A549 (cell line): Measurements from ENCODE around the gene WFDC12. TPM values are rescaled to one million over a fixed set of nuclear protein-coding genes. Genes with fewer than 3 reads are reported as not detected.

ENCODE experiments used
- ATAC-seq, 2 experiments: fragments of 200-7000 bp in 1 of 2; fragments of >200 bp in 1 of 2; cut with Nextera tagmentation in 1 of 2; cut with Tn5 transposase in 1 of 2; 3 replicates each; pipeline versions ENCODE4 v1.8.0 to v1.9.1; 2018 to 2020; ENCODE audit warnings: mild to moderate bottlenecking in 1 of 2, moderate library complexity in 1 of 2
- CTCF ChIA-PET: fragments of 300-600 bp; sonication (Branson Sonifier 250); formaldehyde crosslinking; extraction: SDS; loops from one replicate; lab custom pipeline; 2021; ENCODE audit warnings: antibody characterized with exemption, inconsistent platforms; lab: Yijun Ruan, JAX
- POLR2A ChIA-PET: fragments of 350-600 bp; formaldehyde crosslinking; extraction: SDS; loops from one replicate; lab custom pipeline; 2021; ENCODE audit warnings: antibody characterized with exemption, inconsistent platforms; lab: Yijun Ruan, JAX
- DNase-seq, 2 experiments: peaks; one replicate each; pipeline versions ENCODE4 v3.0.0 to v3.0.0-alpha.2; 2011 to 2016; ENCODE audit warnings: low read depth in 1 of 2, low spot score in 1 of 2
- FAIRE-seq: peaks from 2 replicates; lab custom pipeline; 2011; peaks lifted over from hg19 to GRCh38; lab: Jason Lieb, UNC
- H3K27ac ChIP-seq, 2 experiments: fragments of >200 bp; sonication (Bioruptor Twin); formaldehyde crosslinking; 3 replicates each; pipeline ENCODE4 v1.5.1; 2016 to 2017
- H3K4me1 ChIP-seq: fragments of >200 bp; sonication (Bioruptor Twin); formaldehyde crosslinking; 3 replicates; pipeline ENCODE4 v1.6.1; 2016
- H3K4me2 ChIP-seq: fragments of >200 bp; sonication (Bioruptor Twin); formaldehyde crosslinking; 3 replicates; pipeline ENCODE4 v1.6.1; 2016
- H3K4me3 ChIP-seq: fragments of >200 bp; sonication (Bioruptor Twin); formaldehyde crosslinking; 3 replicates; pipeline ENCODE4 v1.5.1; 2016
- H3K9me3 ChIP-seq: fragments of >200 bp; sonication (Bioruptor Twin); formaldehyde crosslinking; 3 replicates; pipeline ENCODE4 v1.6.1; 2016
- ATOH8 ChIP-seq: fragments of 250-450 bp; sonication (Bioruptor Pico); IDR thresholded peaks from 2 replicates; pipeline ENCODE4 v1.5.0; 2020; ENCODE audit warnings: low read depth, mild to moderate bottlenecking, moderate library complexity
- BHLHE40 ChIP-seq: IDR thresholded peaks from 2 replicates; pipeline ENCODE4 v1.6.1; 2012; ENCODE audit warnings: low read depth, low read length, inconsistent platforms
- CEBPB ChIP-seq, 2 experiments: fragments of >200 bp in 1 of 2; sonication (Bioruptor Twin) in 1 of 2; formaldehyde crosslinking in 1 of 2; IDR thresholded peaks; 2 replicates each; pipeline ENCODE4 v1.6.1; 2012 to 2016
- CHD2 ChIP-seq: fragments of 150-350 bp; IDR thresholded peaks from 2 replicates; pipeline ENCODE4 v1.6.1; 2014; ENCODE audit warnings: low read length; ENCODE audit not compliant: partially characterized antibody
- EHMT2 ChIP-seq: fragments of 200-600 bp; sonication (generic); IDR thresholded peaks from 2 replicates; pipeline ENCODE4 v1.6.1; 2016; ENCODE audit warnings: antibody characterized with exemption, low read depth, mild to moderate bottlenecking, moderate library complexity
- ELK1 ChIP-seq: fragments of 150-350 bp; IDR thresholded peaks from 2 replicates; pipeline ENCODE4 v1.6.1; 2014; ENCODE audit warnings: low read depth, mild to moderate bottlenecking, low read length
- EP300 ChIP-seq, 2 experiments: fragments of >200 bp; sonication (Bioruptor Twin); formaldehyde crosslinking; IDR thresholded peaks; 2 replicates in 1 of 2; 3 replicates in 1 of 2; pipeline ENCODE4 v1.6.1; 2016 to 2017
- ESRRA ChIP-seq: fragments of 150-350 bp; IDR thresholded peaks from 2 replicates; pipeline ENCODE4 v1.6.1; 2014; ENCODE audit warnings: mild to moderate bottlenecking, low read length, borderline replicate concordance
- FOSB ChIP-seq: fragments of 250-450 bp; sonication (Bioruptor Pico); IDR thresholded peaks from 2 replicates; pipeline ENCODE4 v1.5.0; 2020; ENCODE audit warnings: mild to moderate bottlenecking, moderate library complexity
- FOSL2 ChIP-seq, 2 experiments: fragments of 450-650 bp in 1 of 2; fragments of >200 bp in 1 of 2; sonication (Bioruptor Twin) in 1 of 2; formaldehyde crosslinking; IDR thresholded peaks; 2 replicates each; pipeline versions ENCODE4 v1.5.0 to v1.6.1; 2016 to 2020; ENCODE audit warnings: mild to moderate bottlenecking in 1 of 2, moderate library complexity in 1 of 2
- HOXB13 ChIP-seq: fragments of 250-450 bp; sonication (Bioruptor Pico); IDR thresholded peaks from 2 replicates; pipeline ENCODE4 v1.5.0; 2020; ENCODE audit warnings: low read depth, mild to moderate bottlenecking, moderate library complexity
- JUN ChIP-seq, 2 experiments: fragments of >200 bp; sonication (Bioruptor Twin); formaldehyde crosslinking; IDR thresholded peaks; 2 replicates in 1 of 2; 3 replicates in 1 of 2; pipeline ENCODE4 v1.6.1; 2016 to 2017
- JUNB ChIP-seq: fragments of >200 bp; sonication (Bioruptor Twin); formaldehyde crosslinking; IDR thresholded peaks from 2 replicates; pipeline ENCODE4 v1.6.1; 2016
- MAX ChIP-seq: IDR thresholded peaks from 2 replicates; pipeline ENCODE4 v1.6.1; 2012
- MYC ChIP-seq: IDR thresholded peaks from 2 replicates; pipeline ENCODE4 v1.6.1; 2012; ENCODE audit warnings: mild to moderate bottlenecking, inconsistent platforms, low read length, improper control_type of control experiment, borderline replicate concordance
- NFE2L2 ChIP-seq: fragments of 150-350 bp; conservative IDR thresholded peaks from 2 replicates; pipeline ENCODE4 v1.6.1; 2014; ENCODE audit warnings: low read length
- NPAS2 ChIP-seq: fragments of 250-450 bp; sonication (Bioruptor Pico); IDR thresholded peaks from 2 replicates; pipeline ENCODE4 v1.8.0; 2022; ENCODE audit warnings: mild to moderate bottlenecking, moderate library complexity, borderline replicate concordance
- NR3C1 ChIP-seq: fragments of >200 bp; sonication (Bioruptor Twin); formaldehyde crosslinking; IDR thresholded peaks from 3 replicates; pipeline ENCODE4 v1.6.1; 2017
- PBX3 ChIP-seq: IDR thresholded peaks from 2 replicates; pipeline ENCODE4 v1.6.1; 2012
- POLR2AphosphoS2 ChIP-seq: conservative IDR thresholded peaks from 2 replicates; pipeline ENCODE4 v1.6.1; 2012; ENCODE audit warnings: low read length, improper control_type of control experiment, inconsistent platforms
- SMC3 ChIP-seq: fragments of >200 bp; sonication (Bioruptor Twin); formaldehyde crosslinking; IDR thresholded peaks from 3 replicates; pipeline ENCODE4 v1.6.1; 2018; ENCODE audit warnings: inconsistent platforms
- TFCP2L1 ChIP-seq: fragments of 250-450 bp; sonication (Bioruptor Pico); IDR thresholded peaks from 2 replicates; pipeline ENCODE4 v1.5.0; 2021; ENCODE audit warnings: mild to moderate bottlenecking
- TP53 ChIP-seq: fragments of 250-450 bp; sonication (Bioruptor Pico); IDR thresholded peaks from 2 replicates; pipeline ENCODE4 v1.5.0; 2021; ENCODE audit warnings: mild to moderate bottlenecking, moderate library complexity
- USF2 ChIP-seq: fragments of 450-650 bp; IDR thresholded peaks from 2 replicates; pipeline ENCODE4 v1.6.1; 2014; ENCODE audit warnings: antibody characterized with exemption
- WGBS: methylation state at CpG from one replicate; pipeline ENCODE4 v1.1.6; 2017; ENCODE audit errors: missing lambda C conversion rate; 5-methylcytosine and 5-hydroxymethylcytosine counted together
- polyA plus RNA-seq, 4 experiments: library from polyadenylated mRNA; depleted of rRNA in 3 of 4; stranded (reverse); fragments of >200 nt; fragmentation: RNase III in 1 of 4; extraction: RNeasy Plus Mini Kit Qiagen cat#74134 plus additional on column Dnase treatment in 1 of 4; gene quantifications; 2 replicates in 3 of 4; 3 replicates in 1 of 4; pipeline ENCODE4 v1.2.3, GENCODE V29; 2011 to 2017

Gene WFDC12
- polyA plus RNA-seq, 2 of the 4 experiments (the other 2 are of a cell fraction), result not detected

- WGBS, result 93% methylated on average over 2 of the region's 2 CpGs
- Histone ChIP-seq H3K4me1 (no peaks in the 10 kb centered on the region), H3K4me3 (no peak overlapping the region), H3K27ac (no peak overlapping the region), H3K4me2 (no peak overlapping the region), H3K9me3 (peaks cover 10% of the 10 kb centered on the region; the same call in 2 of the 3 replicates)
- FAIRE-seq (no peak), ATAC-seq (no peak), DNase-seq (no peak)
- ChIA-PET CTCF (interaction anchor here (0.7 to 3.1 kb wide), 2 partner anchors 11 to 32 kb away, joined by 3 to 21 read pairs; no protein-coding TSS in a partner anchor), POLR2A (no interaction called here)
- TF ChIP-seq POLR2AphosphoS2, result no peak
- TF ChIP-seq HOXB13 (CRISPR knock-in tag), result no peak
- no peak for TF ChIP-seq JUNB
- no peak for TF ChIP-seq ATOH8 (CRISPR knock-in tag)
- TF ChIP-seq TP53, result no peak
- TF ChIP-seq MAX, result no peak
- no peak for TF ChIP-seq CEBPB (IDR thresholded peaks at IDR 0.05)
- TF ChIP-seq NPAS2, result no peak
- TF ChIP-seq FOSL2 (IDR thresholded peaks at IDR 0.05), result no peak
- TF ChIP-seq FOSL2 (CRISPR knock-in tag; IDR thresholded peaks at IDR 0.05), result no peak
- no peak for TF ChIP-seq SMC3
- no peak for TF ChIP-seq USF2
- no peak for TF ChIP-seq BHLHE40
Observed at GRCh38 chr20:45085289-45085688, 39.0 kb downstream of the WFDC12 start.

GRCh38 chr20:45083127-45083526, 41.1 kb downstream of the WFDC12 start:
- Histone ChIP-seq H3K4me1 (no peaks in the 10 kb centered on the region), H3K4me3 (no peak overlapping the region), H3K9me3 (peaks cover 10% of the 10 kb centered on the region; the same call in 2 of the 3 replicates), H3K27ac (no peak overlapping the region), H3K4me2 (no peak overlapping the region)
- DNase-seq, result no peak
- WGBS, result 93% methylated on average over 1 of the region's 1 CpG
- ChIA-PET POLR2A (no interaction called here), CTCF (interaction anchor here (0.6 to 2.3 kb wide), 5 partner anchors 12 to 208 kb away, joined by 3 to 20 read pairs (median 3); no protein-coding TSS in a partner anchor)
- no peak for ATAC-seq
- TF ChIP-seq ESRRA (no peak), EP300 (IDR thresholded peaks at IDR 0.05) (no peak), PBX3 (no peak), JUN (IDR thresholded peaks at IDR 0.05) (no peak)
- no peak for FAIRE-seq

GRCh38 chr20:45082468-45082867, 41.8 kb downstream of the WFDC12 start:
- peaks cover 10% of the 10 kb centered on the region; the same call in 2 of the 3 replicates for H3K9me3 ChIP-seq
- ATAC-seq, result no peak
- TF ChIP-seq TFCP2L1 (no peak), ELK1 (no peak), PBX3 (no peak), NR3C1 (no peak), FOSB (CRISPR knock-in tag) (no peak), ESRRA (no peak), EHMT2 (no peak), ATOH8 (CRISPR knock-in tag) (no peak), NFE2L2 (no peak), CHD2 (no peak), MYC (no peak), MAX (no peak)
- WGBS, result 91% methylated on average over 3 of the region's 3 CpGs
- no peak overlapping the region for H3K27ac ChIP-seq
- CTCF ChIA-PET, result interaction anchor here (0.7 to 2.3 kb wide), 4 partner anchors 10 to 582 kb away, joined by 3 to 20 read pairs (median 3); no protein-coding TSS in a partner anchor
- no peak overlapping the region for H3K4me2 ChIP-seq
- no peak for DNase-seq
- POLR2A ChIA-PET, result no interaction called here
- H3K4me3 ChIP-seq, result no peak overlapping the region
- no peak for FAIRE-seq
- no peaks in the 10 kb centered on the region for H3K4me1 ChIP-seq
